Measurements from ENCODE around the gene ZNF692. TPM values are rescaled to one million over a fixed set of nuclear protein-coding genes. Genes with fewer than 3 reads are reported as not detected.
"Not testable (repeated sequence)": the region's sequence is repeated elsewhere in the genome, so short reads cannot be mapped to it uniquely, and the experiment has no call there.

The ZNF692 gene
- total RNA-seq, 1 experiment from 2014 or later: 57.9 TPM

GRCh38 chr1:248850124-248850523, 8.8 kb downstream of the ZNF692 start:
- no peak for DNase-seq (ENCODE audit: low spot score)

- no peak for DNase-seq (ENCODE audit: low spot score)
These were observed 9.2 kb downstream of the ZNF692 start for GRCh38 chr1:248849637-248850036.

- no peak for DNase-seq (ENCODE audit: low spot score)
These were observed 9.7 kb downstream of the ZNF692 start for GRCh38 chr1:248849152-248849551.

GRCh38 chr1:248848602-248849001, 10.3 kb downstream of the ZNF692 start:
- DNase-seq (ENCODE audit: low spot score): no peak

GRCh38 chr1:248847956-248848561, 10.8 kb downstream of the ZNF692 start:
- DNase-seq (ENCODE audit: low spot score): no peak

- DNase-seq (ENCODE audit: low spot score): no peak
These were observed 11.5 kb downstream of the ZNF692 start for GRCh38 chr1:248847181-248847955.

GRCh38 chr1:248844526-248844925, 14.4 kb downstream of the ZNF692 start:
- DNase-seq (ENCODE audit: low spot score): no peak

GRCh38 chr1:248843687-248844086, 15.2 kb downstream of the ZNF692 start:
- DNase-seq (ENCODE audit: low spot score): no peak

- no peak for DNase-seq (ENCODE audit: low spot score)
These were observed 16.0 kb downstream of the ZNF692 start for GRCh38 chr1:248842781-248843331.

- DNase-seq (ENCODE audit: low spot score): peak; percentile 42
These were observed 17.0 kb downstream of the ZNF692 start for GRCh38 chr1:248841702-248842395.

- no peak for DNase-seq (ENCODE audit: low spot score)
These were observed 17.9 kb downstream of the ZNF692 start for GRCh38 chr1:248840946-248841345.

GRCh38 chr1:248839168-248839555, 19.7 kb downstream of the ZNF692 start:
- DNase-seq (ENCODE audit: low spot score): no peak

- DNase-seq (ENCODE audit: low spot score): peak; percentile 95
These were observed 20.3 kb downstream of the ZNF692 start for GRCh38 chr1:248838357-248839167.

- DNase-seq (ENCODE audit: low spot score): peak; percentile 98
These were observed 21.0 kb downstream of the ZNF692 start, which contains the start of gene ZNF672 for GRCh38 chr1:248837781-248838356. Gene ZNF672 (plus strand): TSS chr1:248838224. CDS start chr1:248847275, 9,051 bp downstream.

- no peak for DNase-seq (ENCODE audit: low spot score)
These were observed 21.7 kb downstream of the ZNF692 start for GRCh38 chr1:248837045-248837780.

GRCh38 chr1:248834343-248834940, 24.4 kb downstream of the ZNF692 start:
- DNase-seq (ENCODE audit: low spot score): no peak

- DNase-seq (ENCODE audit: low spot score): no peak
These were observed 27.0 kb downstream of the ZNF692 start for GRCh38 chr1:248831842-248832241.

- DNase-seq (ENCODE audit: low spot score): not testable (repeated sequence)
These were observed 28.2 kb downstream of the ZNF692 start for GRCh38 chr1:248830718-248831017.

- no peak for DNase-seq (ENCODE audit: low spot score)
These were observed 30.0 kb downstream of the ZNF692 start for GRCh38 chr1:248828845-248829244.

Measured in HT-29 (cell line).